Sigmoid colon (tissue), 4 donors: Measurements from ENCODE around the gene FAM193A.

Experiments
- EP300 ChIP-seq, 4 donors: sonication (generic); formaldehyde crosslinking; IDR thresholded peaks; one replicate each; pipeline ENCODE4 v1.6.1; 2017; ENCODE audit warnings: antibody characterized with exemption in 4 of 4
- POLR2A ChIP-seq, 2 donors: fragments of 450-650 bp; IDR thresholded peaks; one replicate each; pipeline ENCODE4 v1.6.1; 2016; ENCODE audit warnings: antibody characterized with exemption in 2 of 2, mild to moderate bottlenecking in 2 of 2, moderate library complexity in 2 of 2
- TF ChIP-seq, protein P1 (sequence below), 4 experiments: fragments of 450-650 bp in 3 of 4; fragments of 200-600 bp in 1 of 4; IDR thresholded peaks; one replicate each; pipeline ENCODE4 v1.5.1; 2016 to 2019; ENCODE audit warnings: antibody characterized with exemption in 4 of 4, mild to moderate bottlenecking in 3 of 4, moderate library complexity in 2 of 4

- TF ChIP-seq, protein P1, sequence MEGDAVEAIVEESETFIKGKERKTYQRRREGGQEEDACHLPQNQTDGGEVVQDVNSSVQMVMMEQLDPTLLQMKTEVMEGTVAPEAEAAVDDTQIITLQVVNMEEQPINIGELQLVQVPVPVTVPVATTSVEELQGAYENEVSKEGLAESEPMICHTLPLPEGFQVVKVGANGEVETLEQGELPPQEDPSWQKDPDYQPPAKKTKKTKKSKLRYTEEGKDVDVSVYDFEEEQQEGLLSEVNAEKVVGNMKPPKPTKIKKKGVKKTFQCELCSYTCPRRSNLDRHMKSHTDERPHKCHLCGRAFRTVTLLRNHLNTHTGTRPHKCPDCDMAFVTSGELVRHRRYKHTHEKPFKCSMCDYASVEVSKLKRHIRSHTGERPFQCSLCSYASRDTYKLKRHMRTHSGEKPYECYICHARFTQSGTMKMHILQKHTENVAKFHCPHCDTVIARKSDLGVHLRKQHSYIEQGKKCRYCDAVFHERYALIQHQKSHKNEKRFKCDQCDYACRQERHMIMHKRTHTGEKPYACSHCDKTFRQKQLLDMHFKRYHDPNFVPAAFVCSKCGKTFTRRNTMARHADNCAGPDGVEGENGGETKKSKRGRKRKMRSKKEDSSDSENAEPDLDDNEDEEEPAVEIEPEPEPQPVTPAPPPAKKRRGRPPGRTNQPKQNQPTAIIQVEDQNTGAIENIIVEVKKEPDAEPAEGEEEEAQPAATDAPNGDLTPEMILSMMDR (IDR thresholded peaks at IDR 0.05): no peak
- TF ChIP-seq POLR2A (IDR thresholded peaks at IDR 0.05) (no peak), EP300 (IDR thresholded peaks at IDR 0.05) (no peak)
Observed at GRCh38 chr4:2630556-2631273, 94.3 kb downstream of the FAM193A start.
